ENCODE data around the gene MGAT5.

MGAT5 gene

GRCh38 chr2:134406311-134406710, 152.4 kb downstream of the MGAT5 start:
- DNase-seq = no peak

DNA sequence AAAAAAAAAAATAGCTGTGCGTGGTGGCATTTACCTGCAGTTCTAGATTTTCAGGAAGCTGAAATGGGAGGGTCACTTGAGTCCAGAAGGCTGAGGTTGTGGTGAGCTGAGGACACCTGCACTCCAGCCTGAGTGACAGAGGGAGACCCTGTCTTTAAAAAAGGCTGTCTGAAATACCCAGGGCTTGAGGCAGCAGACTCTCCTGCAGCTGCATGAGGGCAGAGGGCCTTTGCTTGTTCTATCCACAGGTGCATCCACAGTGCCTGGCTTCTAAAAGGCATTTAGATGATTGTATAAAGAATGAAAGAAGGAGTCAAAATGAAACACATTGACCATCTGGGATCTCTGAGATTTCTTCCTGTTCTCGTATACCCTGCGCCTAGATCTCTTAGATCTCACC, 152.9 kb downstream of the MGAT5 start:
- no peak for DNase-seq

GRCh38 chr2:134407154-134407890, 153.4 kb downstream of the MGAT5 start:
- DNase-seq = no peak

GRCh38 chr2:134408386-134408785, 154.5 kb downstream of the MGAT5 start:
- no peak for DNase-seq

GRCh38 chr2:134408791-134409190, 154.9 kb downstream of the MGAT5 start:
- DNase-seq = no peak

- no peak for DNase-seq
Observed at GRCh38 chr2:134410006-134410405, 156.1 kb downstream of the MGAT5 start.

DNA sequence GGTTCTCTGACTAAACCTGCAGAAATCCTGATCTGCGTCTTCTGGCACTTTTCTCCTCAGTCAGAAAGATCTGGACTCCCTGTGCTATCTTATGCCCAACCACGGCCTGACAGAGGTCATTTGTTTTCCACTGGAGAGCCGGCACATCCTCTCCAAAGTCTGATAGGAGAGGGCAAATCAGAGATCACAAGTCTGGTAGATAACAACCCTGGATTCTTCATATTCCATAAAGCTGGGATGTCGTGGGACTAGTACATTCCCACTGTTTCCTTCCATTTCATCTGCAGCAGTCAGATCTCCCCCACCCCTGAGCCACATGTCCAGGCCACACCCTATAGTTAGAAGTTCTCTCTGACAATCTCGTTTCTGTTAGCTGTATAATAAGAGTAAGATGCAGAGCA, 157.0 kb downstream of the MGAT5 start:
- no peak for DNase-seq

GRCh38 chr2:134411279-134411827, 157.5 kb downstream of the MGAT5 start:
- peak; percentile 51 for DNase-seq

DNA sequence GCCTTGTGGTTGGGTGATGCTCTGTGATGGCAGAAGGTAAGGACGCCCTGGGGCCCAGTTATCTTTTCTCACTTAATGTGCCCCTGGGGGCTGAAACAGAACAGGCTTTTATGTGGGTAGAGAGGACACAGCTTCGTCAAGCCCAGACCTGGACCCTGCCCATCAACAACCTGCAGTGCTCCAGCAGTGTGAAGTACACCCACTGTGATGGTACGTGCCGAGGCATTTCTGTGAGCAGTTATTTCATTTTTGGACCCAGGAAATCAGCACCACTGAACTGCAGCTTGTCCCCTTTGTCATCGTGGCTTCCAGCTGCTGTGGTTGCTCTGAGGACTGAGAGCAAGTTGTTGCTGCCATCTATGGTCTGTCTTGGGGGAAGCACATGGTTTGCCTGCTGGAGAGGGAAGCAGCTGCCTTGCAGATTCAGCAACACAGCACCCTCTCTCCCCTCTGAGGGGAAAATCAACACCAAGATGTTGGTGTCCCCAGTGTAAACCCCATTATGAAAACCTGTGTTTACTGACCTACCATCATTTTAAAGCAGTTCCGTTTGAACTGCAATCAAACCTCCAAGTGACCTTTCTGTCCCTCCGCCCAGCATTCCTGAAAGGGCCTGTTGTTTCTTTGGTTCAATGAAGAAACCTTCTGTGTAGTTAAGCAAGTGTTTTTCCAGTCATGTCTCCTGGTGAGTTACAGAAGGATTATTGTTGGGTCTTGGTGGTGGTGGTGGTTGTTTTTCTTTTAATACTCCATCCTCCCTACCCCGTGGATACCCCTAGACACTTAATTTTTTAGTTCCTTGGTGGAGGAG, 158.2 kb downstream of the MGAT5 start:
- DNase-seq = peak; percentile 74

- DNase-seq = no peak
Observed at GRCh38 chr2:134412639-134412999, 158.7 kb downstream of the MGAT5 start.

GRCh38 chr2:134413430-134413829, 159.6 kb downstream of the MGAT5 start:
- DNase-seq = no peak

- DNase-seq = no peak
Observed at GRCh38 chr2:134413912-134414311, 160.0 kb downstream of the MGAT5 start.

DNA sequence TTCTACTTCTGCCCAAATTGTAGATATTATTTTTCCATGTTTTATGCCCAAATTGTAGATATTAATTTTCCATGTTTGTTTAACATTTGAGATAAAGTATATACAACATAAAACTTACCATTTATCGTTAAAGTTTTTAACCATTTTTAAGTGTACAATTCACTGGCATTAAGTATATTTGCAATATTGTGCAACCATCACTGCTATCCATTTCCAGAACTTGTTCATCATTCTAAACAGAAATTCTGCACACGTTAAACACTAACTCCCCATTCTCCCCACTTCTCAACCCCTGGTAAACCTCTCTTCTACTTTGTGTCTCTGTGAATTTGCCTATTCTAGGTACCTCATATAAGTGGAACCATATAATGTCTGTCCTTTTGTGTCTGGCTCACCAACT, 162.1 kb downstream of the MGAT5 start:
- no peak for DNase-seq

- no peak for DNase-seq
Observed at GRCh38 chr2:134416637-134417036, 162.8 kb downstream of the MGAT5 start.

DNA sequence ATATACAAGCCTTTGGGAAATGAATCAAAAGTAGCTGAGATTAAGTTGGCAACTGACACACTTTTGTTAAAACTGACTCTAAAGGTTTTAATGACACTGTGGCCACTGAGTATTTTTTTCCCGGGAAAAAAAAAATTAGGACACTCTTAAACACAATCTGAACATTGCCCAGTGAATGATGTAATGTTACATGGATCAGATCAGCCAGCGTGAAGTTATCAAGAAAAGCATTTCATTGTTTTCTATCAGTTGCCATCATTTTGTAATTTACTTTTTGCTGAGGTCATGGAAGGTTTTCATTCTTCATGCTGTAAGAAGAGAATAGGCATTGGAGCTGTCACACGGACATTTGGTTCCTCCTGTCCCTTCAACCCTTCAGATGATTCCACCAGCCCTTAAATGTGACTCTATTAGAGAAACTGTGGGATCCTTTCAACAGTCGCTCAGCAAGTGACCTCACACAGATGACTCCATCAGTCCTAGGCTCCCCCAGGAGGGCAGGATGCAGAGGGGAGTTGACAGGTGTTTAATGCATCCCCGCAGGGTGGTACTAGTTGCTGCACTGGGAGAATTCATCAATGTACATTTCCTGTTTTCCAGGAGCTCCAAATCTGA, 164.2 kb downstream of the MGAT5 start:
- DNase-seq = no peak

DNA sequence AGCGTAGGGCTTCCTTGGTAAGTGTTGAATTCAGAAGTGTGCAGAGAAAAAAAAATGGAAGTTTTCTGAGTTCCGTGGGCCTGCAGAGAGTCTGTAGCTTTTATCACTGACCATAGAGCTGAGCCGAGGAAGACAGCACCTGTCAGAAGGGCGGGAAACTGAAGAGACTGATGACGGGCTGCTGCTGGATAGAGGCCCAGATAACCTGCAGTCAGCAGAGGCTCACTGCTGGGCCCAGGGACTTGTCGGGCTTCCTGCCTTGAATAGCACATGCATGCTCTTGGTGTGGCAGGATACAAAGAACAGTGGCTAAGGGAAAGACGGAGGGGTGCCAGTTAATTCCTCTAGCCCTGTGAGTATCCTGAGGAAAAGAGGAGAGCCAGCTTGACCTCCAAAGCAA, 166.4 kb downstream of the MGAT5 start:
- DNase-seq = peak; percentile 61

DNA sequence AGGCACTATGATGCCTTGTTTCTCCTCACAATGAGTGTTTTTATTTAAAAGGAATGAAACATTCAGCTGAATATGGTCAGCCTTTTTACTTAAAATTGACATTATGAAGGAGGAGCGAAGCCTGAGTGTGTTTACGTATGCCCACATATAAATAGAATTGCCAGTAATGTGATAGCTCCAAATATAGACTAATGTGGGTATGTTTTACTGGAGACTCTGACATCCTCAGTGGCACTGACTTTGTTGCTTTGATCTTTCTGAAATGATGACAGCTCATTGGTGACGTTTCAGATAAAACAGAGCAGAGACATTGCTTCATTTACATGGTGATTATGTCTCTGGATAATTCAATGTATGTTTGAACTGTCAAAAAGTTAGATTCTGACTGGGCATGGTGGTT, 167.0 kb downstream of the MGAT5 start:
- DNase-seq = no peak

GRCh38 chr2:134421556-134422328, 167.9 kb downstream of the MGAT5 start:
- DNase-seq = no peak

DNA sequence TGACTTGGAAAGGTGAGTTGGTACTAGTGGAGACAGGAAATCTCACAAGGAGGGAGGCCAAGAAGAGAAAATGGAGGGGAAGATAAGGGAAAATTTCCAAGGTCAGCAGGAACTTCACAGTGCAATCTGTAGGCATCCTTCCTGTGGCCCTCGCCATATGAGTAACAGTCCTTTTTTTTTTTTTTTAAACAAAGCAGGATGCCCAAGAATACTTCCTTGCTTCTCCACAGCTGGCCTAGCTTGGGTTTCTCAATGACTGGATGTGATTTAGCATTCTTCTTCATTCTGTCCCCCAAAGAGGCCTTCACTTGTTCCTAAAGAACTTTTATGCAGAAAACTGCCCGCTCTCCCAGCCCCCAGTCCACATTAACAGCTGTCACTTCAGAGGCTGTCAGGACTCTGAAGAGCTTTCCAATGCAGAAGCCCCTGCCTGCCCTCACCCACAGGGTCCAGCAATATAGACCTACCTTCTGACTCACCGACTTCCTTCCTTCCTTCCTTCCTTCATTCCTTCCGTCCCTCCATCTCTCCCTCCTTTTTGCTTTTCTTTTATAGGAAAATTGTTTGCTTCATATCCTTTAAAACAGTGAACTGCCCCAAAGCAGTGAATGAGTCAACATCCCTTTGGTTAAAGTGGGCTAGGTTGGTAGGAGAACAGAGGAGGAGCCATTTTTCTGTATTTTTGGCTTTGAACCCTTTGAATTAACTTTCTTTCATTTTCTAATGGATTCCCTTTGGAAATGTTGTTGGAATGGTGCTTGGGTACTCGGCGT, 172.0 kb downstream of the MGAT5 start:
- no peak for DNase-seq

- no peak for DNase-seq
Observed at GRCh38 chr2:134426721-134427120, 172.8 kb downstream of the MGAT5 start.

GRCh38 chr2:134429886-134430285, 176.0 kb downstream of the MGAT5 start:
- no peak for DNase-seq

DNA sequence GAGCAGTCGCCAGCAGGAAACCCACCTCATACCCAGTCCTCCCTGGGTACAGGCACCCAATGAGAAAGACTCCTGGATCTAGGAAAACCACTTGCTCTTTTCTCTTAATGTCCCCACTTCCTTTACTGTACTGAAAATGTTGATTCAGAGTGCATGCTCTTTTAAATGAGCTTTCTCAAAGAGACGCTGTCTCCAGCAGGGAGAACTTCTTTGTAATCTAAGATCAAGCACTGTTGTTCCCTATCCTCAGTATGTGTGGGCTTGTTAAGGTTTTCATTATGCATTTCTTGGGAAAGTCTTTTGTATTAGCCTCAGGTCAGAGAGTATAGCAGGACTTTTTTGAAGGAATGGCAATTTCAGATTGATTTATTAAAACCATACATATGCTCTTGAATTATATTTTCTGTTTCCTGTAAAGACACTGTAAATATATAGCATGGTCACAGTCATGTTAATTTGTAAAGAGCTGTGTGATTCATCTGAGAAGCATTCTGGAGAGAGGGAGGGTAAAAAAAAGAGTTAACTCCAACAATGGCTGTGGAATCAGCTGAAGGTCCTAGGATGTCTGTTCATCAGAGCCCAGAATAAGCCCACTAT, 178.1 kb downstream of the MGAT5 start:
- DNase-seq = no peak

All from NCI-H1092 (cell line).